K562 (cell line): ENCODE data around the gene TOR1B. TPM values are rescaled to one million over a fixed set of nuclear protein-coding genes. Genes with fewer than 3 reads are reported as not detected.

Experiments
- ATAC-seq: fragments of 200-7000 bp; cut with Tn5 transposase; 3 replicates; pipeline ENCODE4 v1.9.1; 2020; ENCODE audit warnings: moderate library complexity
- BruUV-seq: library from RNA; stranded (reverse); fragments of 400-500 nt; replicated peaks from 2 replicates; lab custom pipeline; 2021; lab: Mats Ljungman, UMichigan
- CTCF ChIA-PET: fragments of 300-600 bp; formaldehyde crosslinking; extraction: SDS; loops from one replicate; lab custom pipeline; 2021; ENCODE audit warnings: low intra/inter-chr PET ratio; lab: Yijun Ruan, JAX
- POLR2A ChIA-PET: fragments of 300-600, 350-650 bp; sonication (Branson Sonifier 250); formaldehyde crosslinking; extraction: SDS; loops from one replicate; lab custom pipeline; 2021; ENCODE audit warnings: antibody characterized with exemption, inconsistent platforms; lab: Yijun Ruan, JAX
- DNase-seq, 4 experiments: peaks; one replicate each; pipeline versions ENCODE4 v3.0.0 to v3.0.0-alpha.2; 2011 to 2018; ENCODE audit warnings: low spot score in 3 of 4, mixed read lengths in 3 of 4; ENCODE audit errors: extremely low read depth in 1 of 4
- FAIRE-seq: peaks from 2 replicates; lab custom pipeline; 2011; peaks lifted over from hg19 to GRCh38; lab: Jason Lieb, UNC
- H2AFZ ChIP-seq: 2 replicates; pipeline ENCODE4 v1.6.0; 2011; ENCODE audit warnings: low read depth, low read length, control low read depth, inconsistent platforms
- H3K27ac ChIP-seq: fragments of 200-600 bp; 3 replicates; pipeline ENCODE4 v1.8.0; 2011; ENCODE audit warnings: low read depth, mild to moderate bottlenecking, control low read depth, inconsistent platforms, low read length, moderate library complexity, mixed read lengths; ENCODE audit errors: extremely low read depth
- H3K27me3 ChIP-seq, 2 experiments: fragments of 300-600 bp in 1 of 2; 2 replicates in 1 of 2; 3 replicates in 1 of 2; pipeline versions ENCODE4 v1.6.0 to v1.8.0; 2011; ENCODE audit warnings: inconsistent platforms in 2 of 2, low read length in 2 of 2, mild to moderate bottlenecking in 1 of 2, mixed read lengths in 1 of 2, moderate library complexity in 1 of 2; ENCODE audit not compliant: control insufficient read depth in 2 of 2, insufficient read depth in 2 of 2
- H3K36me3 ChIP-seq: fragments of 300-600 bp; 3 replicates; pipeline ENCODE4 v1.8.0; 2011; ENCODE audit warnings: mild to moderate bottlenecking, low read length, inconsistent platforms; ENCODE audit not compliant: control insufficient read depth, insufficient read depth
- H3K4me1 ChIP-seq, 2 experiments: fragments of 200-600 bp in 1 of 2; replicated peaks in 1 of 2; 2 replicates in 1 of 2; 3 replicates in 1 of 2; pipeline versions ENCODE4 v1.5.1 to v1.8.0; 2011; ENCODE audit warnings: inconsistent platforms in 2 of 2, low read length in 2 of 2, mild to moderate bottlenecking in 1 of 2, mixed read lengths in 1 of 2, moderate library complexity in 1 of 2; ENCODE audit not compliant: control insufficient read depth in 2 of 2, insufficient read depth in 2 of 2
- H3K4me2 ChIP-seq: 2 replicates; pipeline ENCODE4 v1.6.1; 2011; ENCODE audit warnings: low read length, control low read depth, inconsistent platforms, mixed read lengths; ENCODE audit not compliant: insufficient read depth
- H3K4me3 ChIP-seq: fragments of 200-600 bp; sonication (generic), shearing (Covaris generic); 2 replicates; pipeline ENCODE4 v1.5.1; 2016; ENCODE audit warnings: control low read depth, inconsistent platforms
- H3K79me2 ChIP-seq: fragments of 200-600 bp; 3 replicates; pipeline ENCODE4 v1.8.0; 2011; ENCODE audit warnings: low read length, inconsistent platforms; ENCODE audit not compliant: control insufficient read depth, insufficient read depth
- H3K9ac ChIP-seq, 2 experiments: 2 replicates each; pipeline versions ENCODE4 v1.6.0 to v1.6.1; 2011; ENCODE audit warnings: low read depth in 2 of 2, low read length in 2 of 2, control low read depth in 1 of 2, inconsistent platforms in 1 of 2, mild to moderate bottlenecking in 1 of 2, mixed read lengths in 1 of 2; ENCODE audit not compliant: insufficient read depth in 1 of 2
- H3K9me1 ChIP-seq: one replicate; pipeline ENCODE4 v1.6.0; 2011; ENCODE audit warnings: inconsistent platforms, mild to moderate bottlenecking, low read length, moderate library complexity; ENCODE audit not compliant: control insufficient read depth, insufficient read depth
- H3K9me3 ChIP-seq: replicated peaks from 2 replicates; pipeline ENCODE4 v1.5.1; 2011; ENCODE audit warnings: low read depth, low read length, inconsistent platforms; ENCODE audit not compliant: control insufficient read depth, insufficient read depth
- H4K20me1 ChIP-seq: replicated peaks from 2 replicates; pipeline ENCODE4 v1.6.1; 2011; ENCODE audit warnings: low read length, inconsistent platforms, mixed read lengths; ENCODE audit not compliant: control insufficient read depth, insufficient read depth
- CBFA2T2 ChIP-seq: fragments of 450-650 bp; conservative IDR thresholded peaks from 2 replicates; pipeline ENCODE4 v1.6.1; 2017; ENCODE audit warnings: mild to moderate bottlenecking
- CCAR2 ChIP-seq: fragments of 200-400 bp; formaldehyde crosslinking; IDR thresholded peaks from 2 replicates; pipeline ENCODE4 v1.6.1; 2017; ENCODE audit warnings: mild to moderate bottlenecking, low read depth, low read length
- GATA2 ChIP-seq: sonication (generic); formaldehyde crosslinking; IDR thresholded peaks from 2 replicates; pipeline ENCODE4 v1.4.0; 2020; ENCODE audit warnings: mild to moderate bottlenecking, missing genetic modification reagents
- MEIS2 ChIP-seq: fragments of 450-650 bp; IDR thresholded peaks from 2 replicates; pipeline ENCODE4 v1.6.1; 2014; ENCODE audit warnings: mild to moderate bottlenecking; ENCODE audit not compliant: partially characterized antibody
- PRMT5 ChIP-seq: sonication (generic); formaldehyde crosslinking; IDR thresholded peaks from 2 replicates; pipeline ENCODE4 v1.5.0; 2020; ENCODE audit warnings: missing genetic modification reagents
- RAD51 ChIP-seq: fragments of 450-650 bp; IDR thresholded peaks from 2 replicates; pipeline ENCODE4 v1.7.1; 2016; ENCODE audit warnings: low read depth, mild to moderate bottlenecking, borderline replicate concordance
- RFX7 ChIP-seq: fragments of 250-450 bp; sonication (Bioruptor Pico); IDR thresholded peaks from 2 replicates; pipeline ENCODE4 v1.5.1; 2021; ENCODE audit warnings: mild to moderate bottlenecking
- SIN3B ChIP-seq: fragments of 450-650 bp; IDR thresholded peaks from 2 replicates; pipeline ENCODE4 v1.6.1; 2017; ENCODE audit warnings: low read depth, mild to moderate bottlenecking, moderate library complexity
- TBP ChIP-seq: optimal IDR thresholded peaks from 2 replicates; pipeline ENCODE3; 2011; ENCODE audit warnings: low read depth, low read length, improper control_type of control experiment
- TFE3 ChIP-seq: fragments of 450-650 bp; formaldehyde crosslinking; IDR thresholded peaks from 2 replicates; pipeline ENCODE4 v1.4.0; 2020; ENCODE audit warnings: mild to moderate bottlenecking, mixed read lengths
- USF1 ChIP-seq: sonication (generic); formaldehyde crosslinking; IDR thresholded peaks from 2 replicates; pipeline ENCODE4 v1.9.0; 2022; ENCODE audit warnings: mild to moderate bottlenecking, missing genetic modification reagents
- USF2 ChIP-seq: sonication (generic); formaldehyde crosslinking; IDR thresholded peaks from 2 replicates; pipeline ENCODE4 v1.5.0; 2020; ENCODE audit warnings: missing genetic modification reagents
- ZBTB7A ChIP-seq: IDR thresholded peaks from 2 replicates; pipeline ENCODE4 v1.6.1; 2011; ENCODE audit warnings: low read depth, mild to moderate bottlenecking, low read length, moderate library complexity, borderline replicate concordance; ENCODE audit not compliant: control insufficient read depth
- ZNF165 ChIP-seq: fragments of 250-450 bp; sonication (Bioruptor Pico); IDR thresholded peaks from 2 replicates; pipeline ENCODE4 v1.4.0; 2020; ENCODE audit warnings: borderline replicate concordance
- WGBS: fragments of 100-300 bp; shearing (Covaris generic); methylation state at CpG from one replicate; pipeline ENCODE4 v1.1.6; 2016; ENCODE audit warnings: low coverage, mixed read lengths; ENCODE audit not compliant: insufficient coverage; ENCODE audit errors: missing lambda C conversion rate; 5-methylcytosine and 5-hydroxymethylcytosine counted together
- in situ Hi-C: fragments of 300-500 bp; cut with MboI; formaldehyde crosslinking; loops from 4 replicates; pipeline ENCODE4 v1.15.0; 2018; ENCODE audit warnings: inconsistent platforms, mixed read lengths
- intact Hi-C: fragments of 100-400 bp; cut with micrococcal nuclease; formaldehyde crosslinking; loops from 2 replicates; pipeline ENCODE4 v1.14.2; 2022
- polyA plus RNA-seq, 8 experiments: library from polyadenylated mRNA; depleted of rRNA in 4 of 8; stranded (reverse) in 5 of 8; unstranded in 3 of 8; fragments of >200 nt; fragmentation: Nextera tagmentation in 2 of 8; fragmentation: Illumina TruSeq in 1 of 8; extraction: Ambion mirVana in 2 of 8; extraction: Trizol in 1 of 8; gene quantifications; 2 replicates each; pipeline versions ENCODE4 v1.2.1 to v1.2.3, GENCODE V29; 2011 to 2014; ENCODE audit warnings: inconsistent platforms in 1 of 8, missing spikeins in 1 of 8
- total RNA-seq, 7 experiments: library from RNA; depleted of rRNA in 6 of 7; stranded (reverse); fragments of >200 nt in 6 of 7; fragmentation: Illumina TruSeq in 2 of 7; extraction: Trizol in 2 of 7; gene quantifications; 2 replicates each; pipeline versions ENCODE4 v1.2.1 to v1.2.3, GENCODE V29; 2011 to 2021; ENCODE audit warnings: low replicate concordance in 1 of 7

Gene TOR1B
- total and polyA plus RNA-seq, 9 of the 15 experiments (the other 6 are each of a cell fraction or from before 2014, with no cell fraction given) = 4.2 to 36.5 (median 24.6) TPM

GRCh38 chr9:129769669-129770068 is 33.3 kb upstream of the TOR1B start (continued):
- no peak; the same call in 1 of the 2 replicates for TF ChIP-seq GATA2 (CRISPR knock-in tag)
- TF ChIP-seq SIN3B = no peak
- TF ChIP-seq MEIS2 = peak; percentile 61

GRCh38 chr9:129770741-129771140 is 32.2 kb upstream of the TOR1B start:
- H4K20me1 ChIP-seq = no peaks in the 10 kb centered on the region
- no peak overlapping the region for H3K27ac ChIP-seq
- intact Hi-C loops = no loop called here
- H2AFZ ChIP-seq = no peak overlapping the region
- FAIRE-seq (no peak), ATAC-seq (no peak), DNase-seq (peak in 1 of 4 experiments; percentile 6)
- TF ChIP-seq CBFA2T2 (peak; percentile 36; the same call in 1 of the 2 replicates), USF1 (CRISPR knock-in tag) (peak; percentile 61), CCAR2 (no peak), PRMT5 (CRISPR knock-in tag) (no peak), RFX7 (CRISPR knock-in tag) (no peak), TFE3 (peak; percentile 89), GATA2 (CRISPR knock-in tag) (no peak), RAD51 (peak; percentile 81), ZNF165 (CRISPR knock-in tag) (no peak), TBP (no peak), USF2 (CRISPR knock-in tag) (peak; percentile 66), ZBTB7A (no peak)
- BruUV-seq = no TSS peak
- peaks cover 4% of the 10 kb centered on the region for H3K9me1 ChIP-seq
- ChIA-PET CTCF (no interaction called here), POLR2A (interaction anchor here (2.1 kb wide), 1 partner anchor 22 kb away, joined by 5 read pairs; no protein-coding TSS in a partner anchor)
- peaks cover 10 to 21% of the 10 kb centered on the region in 2 experiments; a peak in 4 of 5 replicates for H3K4me1 ChIP-seq
- no peaks in the 10 kb centered on the region for H3K9me3 ChIP-seq
- WGBS = 38% methylated on average over 5 of the region's 5 CpGs
- H3K4me2 ChIP-seq = no peak overlapping the region
- no peaks in the 10 kb centered on the region for H3K79me2 ChIP-seq
- H3K27me3 ChIP-seq = no peaks in the 10 kb centered on the region
- peak overlapping the region in 1 of 2 experiments; percentile 30; a peak in 1 of 4 replicates for H3K9ac ChIP-seq
- in situ Hi-C loops = no loop called here
- no peaks in the 10 kb centered on the region for H3K36me3 ChIP-seq
- no peak overlapping the region for H3K4me3 ChIP-seq
